GM12875 (cell line): ENCODE results near the gene ZFP36.

ENCODE experiments used
- H3K4me3 ChIP-seq: one replicate; pipeline ENCODE4 v1.5.1; 2011; ENCODE audit warnings: low read depth, low read length, control low read depth
- TF ChIP-seq, protein P1 (sequence below): IDR thresholded peaks from 2 replicates; pipeline ENCODE4 v1.5.1; 2011; ENCODE audit warnings: low read depth, mild to moderate bottlenecking, control low read depth, inconsistent platforms, low read length, moderate library complexity, borderline replicate concordance; ENCODE audit not compliant: insufficient read depth

Gene ZFP36

DNA sequence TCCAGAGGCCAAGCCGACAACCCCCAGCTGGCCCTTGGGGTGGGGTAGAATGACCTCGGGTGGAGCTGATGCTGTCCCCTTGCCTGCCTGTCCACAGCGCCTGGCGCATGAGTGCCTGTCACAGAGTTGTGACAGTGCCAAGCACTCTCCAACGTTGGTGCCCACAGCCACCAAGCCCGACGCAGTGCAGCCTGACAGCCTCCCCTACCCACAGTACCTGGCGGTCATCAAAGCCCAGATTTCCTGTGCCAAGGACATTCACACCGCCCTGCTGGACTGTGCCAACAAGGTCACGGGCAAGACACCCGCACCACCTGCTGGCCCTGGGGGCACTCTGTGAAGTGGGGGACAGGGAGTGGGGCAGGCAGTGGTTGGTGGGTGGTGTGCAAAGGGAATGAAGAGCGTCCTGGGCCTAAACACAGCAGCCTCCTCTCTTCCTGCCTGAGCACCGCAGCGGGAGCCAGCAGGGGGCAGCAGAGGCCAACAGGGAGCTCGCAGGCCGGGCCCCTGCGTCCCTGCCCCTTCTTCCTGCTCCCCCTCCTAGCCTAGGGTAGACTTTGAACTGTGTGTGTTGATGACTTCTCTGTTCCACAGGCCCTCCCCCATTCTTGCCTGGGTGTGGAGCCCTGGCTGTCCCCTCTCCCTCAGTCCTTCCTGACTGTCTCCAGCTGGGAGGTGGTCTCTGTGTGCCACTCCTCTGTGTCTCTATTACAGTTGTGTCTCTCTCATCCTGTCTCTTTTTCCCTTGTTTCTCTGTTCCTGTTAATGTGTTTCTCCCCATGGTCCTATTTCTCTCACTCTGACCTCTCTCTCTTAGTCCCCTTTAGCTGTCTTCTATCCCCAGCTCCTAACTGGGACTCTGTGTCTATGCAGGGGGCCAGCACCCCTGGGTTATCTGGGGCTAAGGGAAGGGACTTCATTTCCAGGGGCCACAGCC is 9.0 kb upstream of the ZFP36 start:
- TF ChIP-seq, protein P1, sequence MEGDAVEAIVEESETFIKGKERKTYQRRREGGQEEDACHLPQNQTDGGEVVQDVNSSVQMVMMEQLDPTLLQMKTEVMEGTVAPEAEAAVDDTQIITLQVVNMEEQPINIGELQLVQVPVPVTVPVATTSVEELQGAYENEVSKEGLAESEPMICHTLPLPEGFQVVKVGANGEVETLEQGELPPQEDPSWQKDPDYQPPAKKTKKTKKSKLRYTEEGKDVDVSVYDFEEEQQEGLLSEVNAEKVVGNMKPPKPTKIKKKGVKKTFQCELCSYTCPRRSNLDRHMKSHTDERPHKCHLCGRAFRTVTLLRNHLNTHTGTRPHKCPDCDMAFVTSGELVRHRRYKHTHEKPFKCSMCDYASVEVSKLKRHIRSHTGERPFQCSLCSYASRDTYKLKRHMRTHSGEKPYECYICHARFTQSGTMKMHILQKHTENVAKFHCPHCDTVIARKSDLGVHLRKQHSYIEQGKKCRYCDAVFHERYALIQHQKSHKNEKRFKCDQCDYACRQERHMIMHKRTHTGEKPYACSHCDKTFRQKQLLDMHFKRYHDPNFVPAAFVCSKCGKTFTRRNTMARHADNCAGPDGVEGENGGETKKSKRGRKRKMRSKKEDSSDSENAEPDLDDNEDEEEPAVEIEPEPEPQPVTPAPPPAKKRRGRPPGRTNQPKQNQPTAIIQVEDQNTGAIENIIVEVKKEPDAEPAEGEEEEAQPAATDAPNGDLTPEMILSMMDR, result peak; percentile 100
- no peak overlapping the region for H3K4me3 ChIP-seq

DNA sequence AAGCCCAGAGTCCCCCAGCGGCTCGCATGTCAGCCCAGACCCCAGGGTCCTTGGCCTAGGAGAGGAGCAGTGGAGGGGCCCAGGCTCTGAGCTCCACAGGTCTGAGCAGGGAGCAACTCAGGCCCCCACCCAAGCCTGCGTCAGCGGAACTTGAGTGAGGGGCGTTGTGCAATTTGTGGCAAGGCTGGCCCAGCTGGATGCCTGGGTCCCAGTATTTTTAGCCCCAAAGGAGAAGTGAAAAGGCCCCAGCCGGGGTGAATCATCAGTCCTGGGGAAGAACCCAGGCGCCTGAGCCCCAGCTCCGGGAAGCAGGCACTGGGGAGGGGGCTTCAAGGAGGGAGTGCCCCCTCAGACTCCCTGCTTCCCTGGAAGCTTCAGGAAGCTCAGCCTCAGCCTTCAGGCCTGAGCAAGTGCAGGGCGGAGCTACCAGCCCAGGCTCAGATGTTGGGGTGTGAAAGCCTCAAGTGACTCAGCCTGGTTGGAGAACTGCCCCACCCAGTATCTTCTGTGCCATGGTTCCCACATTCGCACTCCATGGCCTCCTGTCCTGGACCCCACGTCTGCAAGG is 8.3 kb upstream of the ZFP36 start:
- TF ChIP-seq, protein P1, result no peak
- no peak overlapping the region for H3K4me3 ChIP-seq

DNA sequence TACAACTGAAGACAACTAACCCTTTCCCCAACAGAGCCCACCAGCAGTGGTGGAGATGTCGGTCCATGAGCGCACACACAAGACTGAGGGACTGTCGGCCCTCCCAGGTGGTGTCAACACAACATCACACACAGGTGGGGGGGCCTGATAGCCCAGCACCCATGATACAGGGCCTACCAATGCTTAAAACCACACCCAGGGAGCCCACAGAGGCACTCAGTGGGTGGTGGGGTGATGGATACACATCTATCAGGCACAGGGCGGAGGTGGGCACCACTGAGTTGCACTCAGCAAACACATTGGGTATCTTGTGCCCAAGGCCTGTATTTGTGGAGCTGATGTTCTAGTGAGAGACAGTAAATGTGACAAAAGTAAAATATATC is 7.0 kb upstream of the ZFP36 start:
- TF ChIP-seq, protein P1, result no peak
- no peak overlapping the region for H3K4me3 ChIP-seq

DNA sequence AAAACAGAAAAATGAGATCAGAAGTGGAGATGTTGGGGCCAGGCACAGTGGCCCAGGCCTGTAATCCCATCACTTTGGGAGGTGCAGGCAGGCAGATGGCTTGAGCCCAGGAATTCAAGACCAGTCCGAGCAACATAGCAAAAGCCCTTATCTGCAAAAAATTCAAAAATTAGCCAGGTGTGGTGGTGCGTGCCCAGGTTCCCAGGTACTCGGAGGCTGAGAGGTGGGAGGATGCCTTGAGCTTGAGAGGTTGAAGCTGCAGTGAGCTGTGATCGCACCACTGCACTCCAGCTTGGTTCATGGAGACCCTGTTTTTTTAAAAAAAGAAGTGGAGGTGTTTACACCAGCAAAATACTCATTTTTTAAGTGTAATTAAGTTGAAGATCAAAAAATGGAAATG is 6.6 kb upstream of the ZFP36 start:
- TF ChIP-seq, protein P1, result no peak
- H3K4me3 ChIP-seq, result no peak overlapping the region

DNA sequence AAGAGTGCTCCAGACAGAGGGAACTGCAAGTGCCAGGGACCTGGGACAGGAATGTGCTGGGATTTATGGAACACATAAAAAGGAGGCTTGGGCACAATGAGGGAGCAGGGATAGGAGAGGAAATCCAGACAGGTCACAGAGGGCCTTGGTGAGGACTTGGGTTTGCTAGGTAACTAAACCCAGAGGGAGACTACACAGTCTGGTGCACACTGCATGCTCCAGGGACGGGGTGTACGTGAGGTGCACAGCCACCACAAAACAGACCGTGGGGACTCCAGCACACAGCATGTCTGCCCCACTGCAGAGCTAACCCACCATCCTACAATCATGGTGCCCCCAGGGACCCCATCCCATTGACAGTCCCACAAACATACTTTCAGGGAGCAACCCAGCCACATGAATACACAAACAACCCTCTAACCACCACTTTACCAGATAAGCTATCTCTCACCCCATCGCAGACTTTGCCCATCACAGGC is 5.5 kb upstream of the ZFP36 start:
- TF ChIP-seq, protein P1, result no peak
- H3K4me3 ChIP-seq, result no peak overlapping the region

DNA sequence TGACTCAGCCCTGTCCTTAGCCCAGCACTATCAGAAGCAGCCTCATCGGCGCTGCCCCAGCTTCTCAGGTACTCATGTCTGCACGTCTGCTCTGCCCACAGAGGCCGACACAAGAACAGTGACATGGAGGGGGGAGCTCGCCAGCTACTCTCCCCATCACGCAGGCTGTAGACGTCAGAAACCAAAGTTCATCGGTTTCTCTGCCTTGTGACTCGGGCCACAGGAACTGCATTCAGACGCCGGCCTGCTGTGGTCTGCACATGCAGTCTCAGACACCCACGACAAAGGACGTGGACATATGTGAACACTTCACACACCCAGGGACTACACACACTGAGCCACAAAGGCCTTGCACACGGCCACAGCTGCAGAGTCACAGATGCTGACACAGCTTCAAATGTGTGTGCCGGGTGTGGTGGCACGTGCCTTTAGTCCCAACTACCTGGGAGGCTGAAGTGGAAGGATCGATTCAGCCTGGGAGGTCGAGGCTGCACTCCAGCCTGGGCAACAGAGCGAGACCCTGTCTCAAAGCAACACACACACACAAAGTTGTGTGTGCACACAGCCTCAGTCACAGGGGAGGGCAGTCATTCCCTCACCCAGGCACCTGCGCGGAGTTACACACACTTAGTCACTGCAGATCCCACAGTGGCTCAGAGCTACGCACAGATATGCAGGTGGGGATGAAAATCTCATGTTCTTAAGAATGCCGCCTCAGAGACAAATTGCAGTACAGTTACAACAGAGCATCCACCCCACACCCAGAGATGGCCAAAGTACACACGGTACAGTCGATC is 4.9 kb upstream of the ZFP36 start:
- H3K4me3 ChIP-seq, result no peak overlapping the region
- TF ChIP-seq, protein P1, result no peak
